Left hindlimb (tissue), 1 donor: Measurements from ENCODE around the gene GRAMD1B.
"Not testable (repeated sequence)": the region's sequence is repeated elsewhere in the genome, so short reads cannot be mapped to it uniquely, and the experiment has no call there.

ENCODE experiments used
- DNase-seq: peaks from one replicate; pipeline ENCODE4 v3.0.0-alpha.2; 2018

GRAMD1B gene

GRCh38 chr11:123513309-123513708, 83.2 kb downstream of the GRAMD1B start:
- not testable (repeated sequence) for DNase-seq

GRCh38 chr11:123516238-123516637, 86.2 kb downstream of the GRAMD1B start:
- DNase-seq, result no peak

- DNase-seq, result no peak
Observed at GRCh38 chr11:123517559-123518364, 87.7 kb downstream of the GRAMD1B start.

GRCh38 chr11:123518496-123519054, 88.5 kb downstream of the GRAMD1B start:
- DNase-seq, result no peak

- DNase-seq, result peak; percentile 33
Observed at GRCh38 chr11:123519055-123519796, 89.2 kb downstream of the GRAMD1B start.

GRCh38 chr11:123519797-123520193, 89.7 kb downstream of the GRAMD1B start:
- no peak for DNase-seq

- DNase-seq, result not testable (repeated sequence)
Observed at GRCh38 chr11:123520476-123520875, 90.4 kb downstream of the GRAMD1B start.

GRCh38 chr11:123521001-123521400, 90.9 kb downstream of the GRAMD1B start:
- no peak for DNase-seq

- no peak for DNase-seq
Observed at GRCh38 chr11:123521930-123522329, 91.9 kb downstream of the GRAMD1B start.

- no peak for DNase-seq
Observed at GRCh38 chr11:123523539-123523938, 93.5 kb downstream of the GRAMD1B start.

GRCh38 chr11:123525097-123525496, 95.0 kb downstream of the GRAMD1B start:
- no peak for DNase-seq

- DNase-seq, result peak; percentile 34
Observed at GRCh38 chr11:123525511-123525918, 95.4 kb downstream of the GRAMD1B start.

GRCh38 chr11:123526027-123526805, 96.1 kb downstream of the GRAMD1B start:
- DNase-seq, result no peak

- no peak for DNase-seq
Observed at GRCh38 chr11:123526918-123527317, 96.8 kb downstream of the GRAMD1B start.

- no peak for DNase-seq
Observed at GRCh38 chr11:123527526-123527925, 97.5 kb downstream of the GRAMD1B start.

- no peak for DNase-seq
Observed at GRCh38 chr11:123527947-123528346, 97.9 kb downstream of the GRAMD1B start.

GRCh38 chr11:123531325-123531724, 101.3 kb downstream of the GRAMD1B start:
- DNase-seq, result no peak

- DNase-seq, result no peak
Observed at GRCh38 chr11:123532131-123532530, 102.1 kb downstream of the GRAMD1B start.

- no peak for DNase-seq
Observed at GRCh38 chr11:123535401-123535800, 105.3 kb downstream of the GRAMD1B start.

- DNase-seq, result peak; percentile 35
Observed at GRCh38 chr11:123536690-123537437, 106.8 kb downstream of the GRAMD1B start.

GRCh38 chr11:123537726-123538125, 107.7 kb downstream of the GRAMD1B start:
- DNase-seq, result no peak

GRCh38 chr11:123543797-123544196, 113.7 kb downstream of the GRAMD1B start:
- no peak for DNase-seq
